22Rv1 (cell line): ENCODE measurements around the gene PEX14.

Experiments used
- CTCF ChIP-seq: fragments of 450-650 bp; IDR thresholded peaks from 2 replicates; pipeline ENCODE4 v1.5.1; 2017; ENCODE audit warnings: mild to moderate bottlenecking
- ZFX ChIP-seq: fragments of 450-650 bp; IDR thresholded peaks from 2 replicates; pipeline ENCODE4 v1.6.1; 2017; ENCODE audit warnings: antibody characterized with exemption, borderline replicate concordance

DNA sequence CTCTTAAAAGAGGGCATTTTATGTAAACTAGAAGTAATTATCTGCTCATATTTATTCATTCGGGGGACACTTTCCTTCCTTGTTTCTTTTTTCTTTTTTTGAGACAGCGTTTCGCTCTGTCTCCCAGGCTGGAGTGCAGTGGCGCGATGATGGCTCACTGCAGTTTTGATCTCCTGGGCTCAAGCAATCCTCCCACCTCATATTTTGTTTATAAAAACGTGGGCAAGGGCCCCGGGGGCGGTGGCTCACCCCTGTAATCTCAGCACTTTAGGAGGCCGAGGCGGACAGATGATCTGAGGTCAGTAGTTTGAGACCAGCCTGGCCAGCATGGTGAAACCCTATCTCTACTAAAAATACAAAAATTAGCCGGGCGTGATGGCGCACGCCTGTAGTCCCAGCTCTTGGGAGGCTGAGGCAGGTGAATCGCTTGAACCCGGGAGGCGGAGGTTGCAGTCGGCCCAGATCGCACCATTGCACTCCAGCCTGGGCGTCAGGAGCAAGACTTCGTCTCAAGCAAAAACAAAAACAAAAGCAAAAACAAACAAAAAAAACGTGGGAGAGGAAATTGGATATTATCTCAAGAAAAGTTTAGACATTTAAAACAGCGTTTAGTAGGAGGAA is 1.5 kb upstream of the PEX14 start:
- TF ChIP-seq CTCF: no peak
- no peak for TF ChIP-seq ZFX
